ENCODE data around the gene UBL5.
"Not testable (repeated sequence)": the region's sequence is repeated elsewhere in the genome, so short reads cannot be mapped to it uniquely, and the experiment has no call there.

DNA sequence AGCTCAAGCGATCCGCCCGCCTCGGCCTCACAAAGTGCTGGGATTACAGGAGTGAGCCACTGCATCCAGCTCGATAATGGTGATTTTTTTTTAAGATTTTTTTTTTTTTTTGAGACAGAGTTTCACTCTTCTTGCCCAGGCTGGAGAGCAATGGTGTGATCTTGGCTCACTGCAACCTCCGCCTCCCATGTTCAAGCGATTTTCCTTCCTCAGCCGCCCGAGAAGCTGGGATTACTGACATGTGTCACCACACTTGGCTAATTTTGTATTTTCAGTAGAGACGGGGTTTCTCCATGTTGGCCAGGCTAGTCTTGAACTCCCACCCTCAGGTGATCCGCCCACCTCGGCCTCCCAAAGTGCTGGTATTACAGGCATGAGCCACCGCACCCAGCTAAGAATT, 39.1 kb upstream of the UBL5 start:
- TF ChIP-seq, protein P1, sequence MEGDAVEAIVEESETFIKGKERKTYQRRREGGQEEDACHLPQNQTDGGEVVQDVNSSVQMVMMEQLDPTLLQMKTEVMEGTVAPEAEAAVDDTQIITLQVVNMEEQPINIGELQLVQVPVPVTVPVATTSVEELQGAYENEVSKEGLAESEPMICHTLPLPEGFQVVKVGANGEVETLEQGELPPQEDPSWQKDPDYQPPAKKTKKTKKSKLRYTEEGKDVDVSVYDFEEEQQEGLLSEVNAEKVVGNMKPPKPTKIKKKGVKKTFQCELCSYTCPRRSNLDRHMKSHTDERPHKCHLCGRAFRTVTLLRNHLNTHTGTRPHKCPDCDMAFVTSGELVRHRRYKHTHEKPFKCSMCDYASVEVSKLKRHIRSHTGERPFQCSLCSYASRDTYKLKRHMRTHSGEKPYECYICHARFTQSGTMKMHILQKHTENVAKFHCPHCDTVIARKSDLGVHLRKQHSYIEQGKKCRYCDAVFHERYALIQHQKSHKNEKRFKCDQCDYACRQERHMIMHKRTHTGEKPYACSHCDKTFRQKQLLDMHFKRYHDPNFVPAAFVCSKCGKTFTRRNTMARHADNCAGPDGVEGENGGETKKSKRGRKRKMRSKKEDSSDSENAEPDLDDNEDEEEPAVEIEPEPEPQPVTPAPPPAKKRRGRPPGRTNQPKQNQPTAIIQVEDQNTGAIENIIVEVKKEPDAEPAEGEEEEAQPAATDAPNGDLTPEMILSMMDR (IDR thresholded peaks at IDR 0.05) = not testable (repeated sequence)
- not testable (repeated sequence) for TF ChIP-seq POLR2A (IDR thresholded peaks at IDR 0.05)
